ENCODE measurements around the gene MAD2L1. TPM values are rescaled to one million over a fixed set of nuclear protein-coding genes. Genes with fewer than 3 reads are reported as not detected.
"Not testable (repeated sequence)": the region's sequence is repeated elsewhere in the genome, so short reads cannot be mapped to it uniquely, and the experiment has no call there.

Gene MAD2L1
- total RNA-seq, 4 donors from 2014 or later = 0.37 to 3.4 (median 1.4) TPM

- no peak for DNase-seq
- Histone ChIP-seq H3K36me3 (no peaks in the 10 kb centered on the region), H3K9me3 (no peaks in the 10 kb centered on the region), H3K4me3 (no peak overlapping the region), H3K4me1 (no peaks in the 10 kb centered on the region), H3K27ac (no peak overlapping the region), H3K27me3 (no peaks in the 10 kb centered on the region)
- intact Hi-C loops (cut with DNase I; ENCODE audit: low total_unique reads) (no loop called here), in situ Hi-C loops (cut with MboI; ENCODE audit: low pct_ligation_motif_present in 1 of 4, low pct_unique_long_range_greater_than_20kb in 1 of 4, low sequenced_read_pairs in 3 of 4) (no loop called here)
- no peak for TF ChIP-seq POLR2A (IDR thresholded peaks at IDR 0.05)
- TF ChIP-seq CTCF (IDR thresholded peaks at IDR 0.05) = no peak
- no peak for TF ChIP-seq POLR2AphosphoS5 (IDR thresholded peaks at IDR 0.05)
- TF ChIP-seq EP300 (IDR thresholded peaks at IDR 0.05; ENCODE audit: low read depth) = no peak
- 60 to 65% methylated on average over 2 of the region's 2 CpGs for WGBS, 2 donors (ENCODE audit: low coverage in 1 of 2)
These were observed 30.1 kb upstream of the MAD2L1 start for GRCh38 chr4:120096508-120097297.

- in situ Hi-C loops (cut with MboI; ENCODE audit: low pct_ligation_motif_present in 1 of 4, low pct_unique_long_range_greater_than_20kb in 1 of 4, low sequenced_read_pairs in 3 of 4) (no loop called here), intact Hi-C loops (cut with DNase I; ENCODE audit: low total_unique reads) (no loop called here)
- DNase-seq = no peak
- H3K27me3 ChIP-seq = no peaks in the 10 kb centered on the region
- H3K9me3 ChIP-seq = no peaks in the 10 kb centered on the region
- TF ChIP-seq EP300 (IDR thresholded peaks at IDR 0.05; ENCODE audit: low read depth) = no peak
- no peak for TF ChIP-seq POLR2A (IDR thresholded peaks at IDR 0.05)
- no peak for TF ChIP-seq CTCF (IDR thresholded peaks at IDR 0.05)
- no peak for TF ChIP-seq POLR2AphosphoS5 (IDR thresholded peaks at IDR 0.05)
- peaks cover 0 to 2% (median 0%) of the 10 kb centered on the region in 4 donors for H3K36me3 ChIP-seq
- 73 to 75% methylated on average over 2 of the region's 2 CpGs for WGBS, 2 donors (ENCODE audit: low coverage in 1 of 2)
- H3K4me3 ChIP-seq = no peak overlapping the region
- H3K27ac ChIP-seq = no peak overlapping the region
- no peaks in the 10 kb centered on the region for H3K4me1 ChIP-seq
These were observed 21.9 kb upstream of the MAD2L1 start for GRCh38 chr4:120088507-120088906.

- DNase-seq; H3K4me3 ChIP-seq; H3K9me3 ChIP-seq; in situ Hi-C loops (cut with MboI; ENCODE audit: low pct_ligation_motif_present in 1 of 4, low pct_unique_long_range_greater_than_20kb in 1 of 4, low sequenced_read_pairs in 3 of 4); H3K27me3 ChIP-seq; H3K27ac ChIP-seq; H3K36me3 ChIP-seq; H3K4me1 ChIP-seq; intact Hi-C loops (cut with DNase I; ENCODE audit: low total_unique reads): not testable (repeated sequence)
- WGBS, 2 donors (ENCODE audit: low coverage in 1 of 2) = 30 to 39% methylated on average over 1 of the region's 1 CpG
These were observed 21.4 kb upstream of the MAD2L1 start for GRCh38 chr4:120088066-120088465.

- Histone ChIP-seq H3K36me3 (peaks cover 0 to 2% (median 0%) of the 10 kb centered on the region in 4 donors), H3K27ac (no peak overlapping the region), H3K27me3 (no peaks in the 10 kb centered on the region), H3K4me3 (no peak overlapping the region), H3K4me1 (no peaks in the 10 kb centered on the region), H3K9me3 (no peaks in the 10 kb centered on the region)
- intact Hi-C loops (cut with DNase I; ENCODE audit: low total_unique reads) = no loop called here
- in situ Hi-C loops (cut with MboI; ENCODE audit: low pct_ligation_motif_present in 1 of 4, low pct_unique_long_range_greater_than_20kb in 1 of 4, low sequenced_read_pairs in 3 of 4) = no loop called here
- no peak for TF ChIP-seq POLR2A (IDR thresholded peaks at IDR 0.05)
- no peak for TF ChIP-seq CTCF (IDR thresholded peaks at IDR 0.05)
- TF ChIP-seq POLR2AphosphoS5 (IDR thresholded peaks at IDR 0.05) = no peak
- TF ChIP-seq EP300 (IDR thresholded peaks at IDR 0.05; ENCODE audit: low read depth) = no peak
- DNase-seq = no peak
These were observed 19.1 kb upstream of the MAD2L1 start for GRCh38 chr4:120085705-120086104.

GRCh38 chr4:120084327-120084726, 17.7 kb upstream of the MAD2L1 start:
- intact Hi-C loops (cut with DNase I; ENCODE audit: low total_unique reads) (no loop called here), in situ Hi-C loops (cut with MboI; ENCODE audit: low pct_ligation_motif_present in 1 of 4, low pct_unique_long_range_greater_than_20kb in 1 of 4, low sequenced_read_pairs in 3 of 4) (no loop called here)
- Histone ChIP-seq H3K4me3 (no peak overlapping the region), H3K27ac (no peak overlapping the region), H3K9me3 (no peaks in the 10 kb centered on the region), H3K27me3 (no peaks in the 10 kb centered on the region), H3K36me3 (peaks cover 0 to 2% (median 0%) of the 10 kb centered on the region in 4 donors), H3K4me1 (peaks cover 0 to 5% (median 0%) of the 10 kb centered on the region in 4 donors)
- no peak for TF ChIP-seq CTCF (IDR thresholded peaks at IDR 0.05)
- no peak for TF ChIP-seq POLR2A (IDR thresholded peaks at IDR 0.05)
- no peak for TF ChIP-seq POLR2AphosphoS5 (IDR thresholded peaks at IDR 0.05)
- TF ChIP-seq EP300 (IDR thresholded peaks at IDR 0.05; ENCODE audit: low read depth) = no peak
- DNase-seq = no peak

All from transverse colon (tissue), 4 donors.